ENCODE measurements around the gene IGSF9B. TPM values are rescaled to one million over a fixed set of nuclear protein-coding genes. Genes with fewer than 3 reads are reported as not detected.
A peak's percentile ranks its signal among the peaks of the same experiment; 100 is the strongest.

IGSF9B gene
- total RNA-seq, 4 donors from 2014 or later = 2.1 to 5.1 (median 2.8) TPM

GRCh38 chr11:133945087-133945974 is 11.4 kb downstream of the IGSF9B start:
- Histone ChIP-seq H3K4me1 (peaks cover 0 to 44% (median 22%) of the 10 kb centered on the region in 4 donors), H3K4me3 (peak overlapping the region in 1 of 4 donors; percentile 2), H3K36me3 (no peaks in the 10 kb centered on the region), H3K27me3 (peaks cover 0 to 50% of the 10 kb centered on the region in 2 donors), H3K27ac (peak overlapping the region in 1 of 4 donors; percentile 51), H3K9me3 (no peaks in the 10 kb centered on the region)
- WGBS, 2 donors = 43 to 49% methylated on average over 27 of the region's 27 CpGs
- TF ChIP-seq EP300 (IDR thresholded peaks at IDR 0.05) (peak in 1 of 2 donors; percentile 28), POLR2A (IDR thresholded peaks at IDR 0.05) (no peak), CTCF (IDR thresholded peaks at IDR 0.05) (no peak)
- DNase-seq (ENCODE audit: low spot score in 2 of 2) = no peak

- Histone ChIP-seq H3K27ac (no peak overlapping the region), H3K27me3 (peaks cover 0 to 37% of the 10 kb centered on the region in 2 donors), H3K36me3 (peaks cover 0 to 1% (median 0%) of the 10 kb centered on the region in 3 donors), H3K9me3 (no peaks in the 10 kb centered on the region), H3K4me3 (no peak overlapping the region), H3K4me1 (peaks cover 0 to 44% (median 22%) of the 10 kb centered on the region in 4 donors)
- TF ChIP-seq POLR2A (IDR thresholded peaks at IDR 0.05) (no peak), CTCF (IDR thresholded peaks at IDR 0.05) (no peak), EP300 (IDR thresholded peaks at IDR 0.05) (no peak)
- 90 to 92% methylated on average over 12 of the region's 12 CpGs for WGBS, 2 donors
- no peak for DNase-seq (ENCODE audit: low spot score in 2 of 2)
Observed at GRCh38 chr11:133943950-133944698, 12.6 kb downstream of the IGSF9B start.

GRCh38 chr11:133942577-133942976 is 14.2 kb downstream of the IGSF9B start:
- 78 to 88% methylated on average over 7 of the region's 7 CpGs for WGBS, 2 donors
- no peak overlapping the region for H3K27ac ChIP-seq

DNA sequence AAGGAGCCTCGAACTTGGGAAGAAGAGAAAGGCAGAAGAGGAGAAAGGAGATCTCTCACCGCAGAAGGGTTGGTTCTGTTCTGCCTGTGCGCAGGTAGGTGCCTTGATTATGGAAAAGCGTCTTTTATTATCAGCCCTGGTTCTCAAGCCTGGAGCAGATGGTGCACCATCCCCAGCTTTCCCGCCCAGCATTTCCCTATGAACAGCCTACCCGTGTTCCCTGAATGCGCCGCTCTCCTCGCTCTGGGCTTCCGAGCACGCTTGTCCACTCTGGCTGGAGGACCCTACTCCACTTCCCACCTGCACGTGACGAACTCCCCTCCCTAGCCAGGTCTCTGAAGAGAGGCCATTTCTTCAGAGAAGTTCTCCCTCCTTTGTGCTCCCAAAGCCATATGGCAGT is 15.2 kb downstream of the IGSF9B start:
- WGBS, 2 donors = 89 to 94% methylated on average over 13 of the region's 13 CpGs
- H3K9me3 ChIP-seq = no peaks in the 10 kb centered on the region
- H3K27ac ChIP-seq = no peak overlapping the region
- DNase-seq (ENCODE audit: low spot score in 2 of 2) = no peak
- H3K4me1 ChIP-seq = peaks cover 0 to 26% (median 12%) of the 10 kb centered on the region in 4 donors
- no peak overlapping the region for H3K4me3 ChIP-seq
- H3K27me3 ChIP-seq = peaks cover 0 to 14% of the 10 kb centered on the region in 2 donors
- TF ChIP-seq CTCF (IDR thresholded peaks at IDR 0.05) = no peak
- no peak for TF ChIP-seq POLR2A (IDR thresholded peaks at IDR 0.05)
- TF ChIP-seq EP300 (IDR thresholded peaks at IDR 0.05) = no peak
- peaks cover 0 to 5% (median 0%) of the 10 kb centered on the region in 3 donors for H3K36me3 ChIP-seq

More at GRCh38 chr11:133942577-133942976, 14.2 kb downstream of the IGSF9B start:
- Histone ChIP-seq H3K4me3 (no peak overlapping the region), H3K27me3 (peaks cover 0 to 22% of the 10 kb centered on the region in 2 donors), H3K9me3 (no peaks in the 10 kb centered on the region), H3K36me3 (peaks cover 0 to 5% (median 0%) of the 10 kb centered on the region in 3 donors), H3K4me1 (peaks cover 0 to 31% (median 21%) of the 10 kb centered on the region in 4 donors)
- TF ChIP-seq POLR2A (IDR thresholded peaks at IDR 0.05) (no peak), CTCF (IDR thresholded peaks at IDR 0.05) (no peak), EP300 (IDR thresholded peaks at IDR 0.05) (no peak)
- DNase-seq (ENCODE audit: low spot score in 2 of 2) = no peak
